ENCODE results near the gene RGP1.

GRCh38 chr9:35730486-35730854 is 18.6 kb upstream of the RGP1 start:
- TF ChIP-seq ZBTB49 (CRISPR knock-in tag; IDR thresholded peaks at IDR 0.05; ENCODE audit: borderline replicate concordance) (no peak), HMG20A (CRISPR knock-in tag; conservative IDR thresholded peaks at IDR 0.05) (no peak), CTCF (IDR thresholded peaks at IDR 0.05 in 2 of 3, conservative IDR thresholded peaks at IDR 0.05 in 1 of 3; ENCODE audit: insufficient read depth in 2 of 3, low read depth in 1 of 3, low read length in 3 of 3) (no peak), ZNF431 (CRISPR knock-in tag; IDR thresholded peaks at IDR 0.05) (no peak), CBX5 (IDR thresholded peaks at IDR 0.05; ENCODE audit: borderline replicate concordance, low read depth) (no peak), REST (IDR thresholded peaks at IDR 0.05; ENCODE audit: borderline replicate concordance) (no peak), REST (CRISPR knock-in tag; IDR thresholded peaks at IDR 0.05; ENCODE audit: low read depth) (no peak), ZBTB33 (CRISPR knock-in tag; IDR thresholded peaks at IDR 0.05) (no peak), ZBTB11 (CRISPR knock-in tag; IDR thresholded peaks at IDR 0.05) (no peak), BRCA1 (IDR thresholded peaks at IDR 0.05) (no peak), BRCA1 (CRISPR knock-in tag; IDR thresholded peaks at IDR 0.05) (no peak), ZNF644 (tag; IDR thresholded peaks at IDR 0.05; ENCODE audit: low read depth) (no peak), CBX8 (IDR thresholded peaks at IDR 0.05; ENCODE audit: borderline replicate concordance, extremely low read depth, low read depth, low read length, poor library complexity, severe bottlenecking) (no peak), SMAD1 (IDR thresholded peaks at IDR 0.05; ENCODE audit: low read depth, low read length, partially characterized antibody) (no peak), NR3C1 (CRISPR knock-in tag; IDR thresholded peaks at IDR 0.05) (no peak), HBP1 (CRISPR knock-in tag; IDR thresholded peaks at IDR 0.05) (no peak)
